Left lung (tissue), 10 donors: ENCODE measurements around the gene SIK3. TPM values are rescaled to one million over a fixed set of nuclear protein-coding genes. Genes with fewer than 3 reads are reported as not detected.

Experiments used
- ATAC-seq: fragments of 200-7000 bp; cut with Tn5 transposase; one replicate; pipeline ENCODE4 v1.9.1; 2020; ENCODE audit warnings: moderate library complexity
- DNase-seq, 4 donors: peaks; one replicate each; pipeline ENCODE4 v3.0.0-alpha.2; 2013 to 2020
- H3K27ac ChIP-seq, 2 donors: fragments of 200-600 bp; sonication (generic) in 1 of 2; one replicate each; pipeline versions ENCODE4 v1.5.0 to v1.8.0; 2020 to 2021
- H3K27me3 ChIP-seq, 2 donors: fragments of 200-600 bp; sonication (generic) in 1 of 2; one replicate each; pipeline versions ENCODE4 v1.5.0 to v1.8.0; 2020 to 2021
- H3K36me3 ChIP-seq, 2 donors: fragments of 200-600 bp; sonication (generic) in 1 of 2; one replicate each; pipeline versions ENCODE4 v1.5.0 to v1.8.0; 2020 to 2021
- H3K4me1 ChIP-seq, 2 donors: fragments of 200-600 bp; one replicate each; pipeline ENCODE4 v1.8.0; 2021
- H3K4me3 ChIP-seq, 2 donors: fragments of 200-600 bp; sonication (generic) in 1 of 2; one replicate each; pipeline versions ENCODE4 v1.5.0 to v1.8.0; 2020 to 2021; ENCODE audit warnings: mild to moderate bottlenecking in 1 of 2
- H3K9me3 ChIP-seq, 2 donors: fragments of 200-600 bp; sonication (generic) in 1 of 2; one replicate each; pipeline versions ENCODE4 v1.5.0 to v1.8.0; 2020 to 2021
- intact Hi-C, 2 donors: fragments of 100-400 bp; cut with DNase I; formaldehyde crosslinking; loops; one replicate each; pipeline versions ENCODE4 v1.11.2 to v1.14.2; 2022
- polyA plus RNA-seq, 6 donors: library from polyadenylated mRNA; unstranded; fragments of 120-200 nt; gene quantifications; one replicate each; pipeline ENCODE4 v1.2.1, GENCODE V29; 2013; ENCODE audit not compliant: insufficient read length in 6 of 6
- total RNA-seq, 2 donors: library from RNA; stranded (reverse); fragmentation: NEBNext Ultra II Directional; extraction: Animal tissue kit (Norgen Biotek cat#: 25700); gene quantifications; one replicate each; pipeline ENCODE4 v1.2.1, GENCODE V29; 2021
- TF ChIP-seq, protein P1 (sequence below), 2 donors: fragments of 200-600 bp; sonication (generic) in 1 of 2; IDR thresholded peaks; one replicate each; pipeline versions ENCODE4 v1.5.0 to v1.8.0; 2021; ENCODE audit warnings: antibody characterized with exemption in 2 of 2
- donor health status: DM: no; HTN: yes; CAD: no.
- donor health status: DM: no; HTN: no; CAD: no.

The SIK3 gene
- total and polyA plus RNA-seq, 8 donors, result 28.0 to 49.6 (median 35.9) TPM

GRCh38 chr11:117081908-117082307, 16.3 kb downstream of the SIK3 start:
- Histone ChIP-seq H3K27me3 (no peaks in the 10 kb centered on the region), H3K4me1 (peaks cover 12 to 32% of the 10 kb centered on the region in 2 donors), H3K36me3 (peaks cover 0 to 7% of the 10 kb centered on the region in 2 donors), H3K27ac (no peak overlapping the region), H3K4me3 (no peak overlapping the region), H3K9me3 (no peaks in the 10 kb centered on the region)
- ATAC-seq (no peak), DNase-seq (no peak)
- TF ChIP-seq, protein P1, sequence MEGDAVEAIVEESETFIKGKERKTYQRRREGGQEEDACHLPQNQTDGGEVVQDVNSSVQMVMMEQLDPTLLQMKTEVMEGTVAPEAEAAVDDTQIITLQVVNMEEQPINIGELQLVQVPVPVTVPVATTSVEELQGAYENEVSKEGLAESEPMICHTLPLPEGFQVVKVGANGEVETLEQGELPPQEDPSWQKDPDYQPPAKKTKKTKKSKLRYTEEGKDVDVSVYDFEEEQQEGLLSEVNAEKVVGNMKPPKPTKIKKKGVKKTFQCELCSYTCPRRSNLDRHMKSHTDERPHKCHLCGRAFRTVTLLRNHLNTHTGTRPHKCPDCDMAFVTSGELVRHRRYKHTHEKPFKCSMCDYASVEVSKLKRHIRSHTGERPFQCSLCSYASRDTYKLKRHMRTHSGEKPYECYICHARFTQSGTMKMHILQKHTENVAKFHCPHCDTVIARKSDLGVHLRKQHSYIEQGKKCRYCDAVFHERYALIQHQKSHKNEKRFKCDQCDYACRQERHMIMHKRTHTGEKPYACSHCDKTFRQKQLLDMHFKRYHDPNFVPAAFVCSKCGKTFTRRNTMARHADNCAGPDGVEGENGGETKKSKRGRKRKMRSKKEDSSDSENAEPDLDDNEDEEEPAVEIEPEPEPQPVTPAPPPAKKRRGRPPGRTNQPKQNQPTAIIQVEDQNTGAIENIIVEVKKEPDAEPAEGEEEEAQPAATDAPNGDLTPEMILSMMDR (IDR thresholded peaks at IDR 0.05), result no peak
- intact Hi-C loops, result no loop called here

DNA sequence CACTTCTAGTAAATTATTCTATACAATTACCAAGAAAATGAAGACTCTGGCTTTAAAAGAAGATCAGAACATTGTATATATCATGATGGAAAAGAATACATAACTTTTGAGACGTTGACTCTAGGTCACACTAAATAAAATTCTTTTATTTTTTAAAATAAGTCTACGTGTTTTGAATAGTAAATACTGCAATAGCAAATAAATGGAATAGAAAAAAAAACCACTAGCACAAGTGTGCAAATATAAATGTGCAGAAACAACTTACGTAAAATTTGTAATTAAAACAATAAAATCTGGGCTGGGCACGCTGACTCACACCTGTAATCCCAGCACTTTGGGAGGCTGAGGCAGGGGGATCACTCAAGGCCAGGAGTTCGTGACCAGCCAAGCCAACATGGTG, 17.9 kb downstream of the SIK3 start:
- Histone ChIP-seq H3K27ac (no peak overlapping the region), H3K36me3 (peaks cover 0 to 3% of the 10 kb centered on the region in 2 donors), H3K9me3 (no peaks in the 10 kb centered on the region), H3K4me1 (peaks cover 13 to 48% of the 10 kb centered on the region in 2 donors), H3K27me3 (no peaks in the 10 kb centered on the region), H3K4me3 (no peak overlapping the region)
- DNase-seq (no peak), ATAC-seq (no peak)
- TF ChIP-seq, protein P1 (IDR thresholded peaks at IDR 0.05), result no peak
- intact Hi-C loops, result no loop called here

GRCh38 chr11:117076941-117077691, 21.1 kb downstream of the SIK3 start:
- H3K4me1 ChIP-seq, result peaks cover 27 to 65% of the 10 kb centered on the region in 2 donors
- intact Hi-C loops, result no loop called here
- no peaks in the 10 kb centered on the region for H3K36me3 ChIP-seq
- no peak overlapping the region for H3K4me3 ChIP-seq
- DNase-seq, result no peak
- no peak overlapping the region for H3K27ac ChIP-seq
- no peak for ATAC-seq
- TF ChIP-seq, protein P1 (IDR thresholded peaks at IDR 0.05), result no peak
- no peaks in the 10 kb centered on the region for H3K27me3 ChIP-seq
- H3K9me3 ChIP-seq, result no peaks in the 10 kb centered on the region

GRCh38 chr11:117075186-117075585, 23.0 kb downstream of the SIK3 start:
- Histone ChIP-seq H3K4me3 (no peak overlapping the region), H3K9me3 (no peaks in the 10 kb centered on the region), H3K36me3 (no peaks in the 10 kb centered on the region), H3K27ac (no peak overlapping the region), H3K27me3 (no peaks in the 10 kb centered on the region), H3K4me1 (peaks cover 38 to 83% of the 10 kb centered on the region in 2 donors)
- TF ChIP-seq, protein P1 (IDR thresholded peaks at IDR 0.05), result no peak
- DNase-seq (no peak), ATAC-seq (no peak)
- intact Hi-C loops, result no loop called here

DNA sequence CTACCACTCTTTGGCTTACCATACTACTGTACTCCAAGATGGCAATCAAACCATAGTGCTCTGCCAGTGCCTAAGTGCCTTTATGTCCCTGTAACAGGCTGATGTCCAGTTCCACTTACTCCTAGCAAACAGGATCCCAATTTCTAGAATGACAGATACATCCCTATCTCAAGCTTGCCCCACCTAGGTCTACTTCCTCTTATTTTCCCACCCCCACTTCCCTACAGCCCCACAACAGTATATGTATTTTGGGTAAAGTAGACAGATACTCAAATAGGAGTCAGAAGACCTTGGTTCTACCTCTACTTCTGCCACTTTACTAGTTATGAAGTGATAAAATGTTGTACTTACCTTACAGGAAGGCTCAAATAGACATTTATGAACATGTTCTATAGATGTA, 24.1 kb downstream of the SIK3 start:
- intact Hi-C loops, result no loop called here
- ATAC-seq (no peak), DNase-seq (no peak)
- H3K27ac ChIP-seq, result no peak overlapping the region
- no peaks in the 10 kb centered on the region for H3K27me3 ChIP-seq
- H3K4me3 ChIP-seq, result no peak overlapping the region
- no peaks in the 10 kb centered on the region for H3K36me3 ChIP-seq
- H3K4me1 ChIP-seq, result peaks cover 38 to 92% of the 10 kb centered on the region in 2 donors
- no peaks in the 10 kb centered on the region for H3K9me3 ChIP-seq
- TF ChIP-seq, protein P1 (IDR thresholded peaks at IDR 0.05), result no peak
